ENCODE measurements around the gene NRIP2.

DNA sequence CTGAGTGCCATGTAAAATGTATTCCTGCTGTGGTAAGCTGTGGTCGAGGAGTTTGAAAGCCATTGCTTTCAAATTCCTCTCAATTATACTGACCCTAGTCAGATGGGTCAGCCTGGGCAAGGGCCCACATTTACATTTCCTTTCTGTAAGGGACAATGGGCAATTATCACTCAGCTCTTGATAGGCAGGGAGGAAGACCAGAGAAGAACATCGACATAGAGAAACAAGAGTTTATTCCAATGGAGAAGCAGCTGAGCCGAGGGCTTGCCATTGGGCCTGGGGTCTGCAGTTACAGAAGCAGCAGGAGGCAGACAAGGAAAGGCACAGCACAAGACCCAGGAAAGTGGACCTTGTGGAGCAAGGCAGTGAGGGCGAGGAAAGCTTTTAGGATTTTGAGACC lies 9.7 kb downstream of the NRIP2 start:
- TF ChIP-seq, protein P1, sequence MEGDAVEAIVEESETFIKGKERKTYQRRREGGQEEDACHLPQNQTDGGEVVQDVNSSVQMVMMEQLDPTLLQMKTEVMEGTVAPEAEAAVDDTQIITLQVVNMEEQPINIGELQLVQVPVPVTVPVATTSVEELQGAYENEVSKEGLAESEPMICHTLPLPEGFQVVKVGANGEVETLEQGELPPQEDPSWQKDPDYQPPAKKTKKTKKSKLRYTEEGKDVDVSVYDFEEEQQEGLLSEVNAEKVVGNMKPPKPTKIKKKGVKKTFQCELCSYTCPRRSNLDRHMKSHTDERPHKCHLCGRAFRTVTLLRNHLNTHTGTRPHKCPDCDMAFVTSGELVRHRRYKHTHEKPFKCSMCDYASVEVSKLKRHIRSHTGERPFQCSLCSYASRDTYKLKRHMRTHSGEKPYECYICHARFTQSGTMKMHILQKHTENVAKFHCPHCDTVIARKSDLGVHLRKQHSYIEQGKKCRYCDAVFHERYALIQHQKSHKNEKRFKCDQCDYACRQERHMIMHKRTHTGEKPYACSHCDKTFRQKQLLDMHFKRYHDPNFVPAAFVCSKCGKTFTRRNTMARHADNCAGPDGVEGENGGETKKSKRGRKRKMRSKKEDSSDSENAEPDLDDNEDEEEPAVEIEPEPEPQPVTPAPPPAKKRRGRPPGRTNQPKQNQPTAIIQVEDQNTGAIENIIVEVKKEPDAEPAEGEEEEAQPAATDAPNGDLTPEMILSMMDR (conservative IDR thresholded peaks at IDR 0.05 in 1 of 2, IDR thresholded peaks at IDR 0.05 in 1 of 2; ENCODE audit: low read depth in 1 of 2, low read length in 2 of 2): no peak
- no peak for TF ChIP-seq EZH2 (IDR thresholded peaks at IDR 0.05; ENCODE audit: low read length, missing control alignments)

All from fibroblast of lung (primary cell).